Neural cell (in vitro differentiated cells): ENCODE measurements around the gene PPP2R5A. TPM values are rescaled to one million over a fixed set of nuclear protein-coding genes. Genes with fewer than 3 reads are reported as not detected.

Experiments
- H2AFZ ChIP-seq: fragments of 200-600, 300-800 bp; sonication (generic), shearing (Covaris generic); 2 replicates; pipeline ENCODE4 v1.6.0; 2014; ENCODE audit warnings: low read depth, mild to moderate bottlenecking, antibody characterized with exemption, low read length, moderate library complexity
- H3F3A ChIP-seq: fragments of 200-600 bp; shearing (Covaris generic); 2 replicates; pipeline ENCODE4 v1.6.1; 2016; ENCODE audit warnings: mild to moderate bottlenecking, moderate library complexity, mixed read lengths, antibody characterized with exemption, low read length; ENCODE audit not compliant: insufficient read depth, poor library complexity, severe bottlenecking
- H3K27ac ChIP-seq: fragments of 200-600, 300-800 bp; sonication (generic), shearing (Covaris generic); 2 replicates; pipeline ENCODE4 v1.5.1; 2014; ENCODE audit warnings: mild to moderate bottlenecking, low read length, moderate library complexity
- H3K27me3 ChIP-seq: fragments of 300-800, 200-600 bp; sonication (generic), shearing (Covaris generic); 2 replicates; pipeline ENCODE4 v1.6.0; 2014; ENCODE audit warnings: mild to moderate bottlenecking, low read depth, low read length, moderate library complexity; ENCODE audit not compliant: insufficient read depth
- H3K36me3 ChIP-seq: fragments of 300-800, 200-600 bp; sonication (generic), shearing (Covaris generic); 2 replicates; pipeline ENCODE4 v1.5.1; 2014; ENCODE audit warnings: mild to moderate bottlenecking, antibody characterized with exemption, low read length, moderate library complexity; ENCODE audit not compliant: insufficient read depth
- H3K4me2 ChIP-seq: fragments of 300-800, 200-600 bp; sonication (generic), shearing (Covaris generic); 2 replicates; pipeline ENCODE4 v1.6.0; 2014; ENCODE audit warnings: mild to moderate bottlenecking, low read length
- H3K4me3 ChIP-seq: fragments of 300-800, 200-600 bp; sonication (generic), shearing (Covaris generic); 2 replicates; pipeline ENCODE4 v1.5.1; 2014; ENCODE audit warnings: mild to moderate bottlenecking, low read length, moderate library complexity
- H3K79me2 ChIP-seq: fragments of 200-600 bp; shearing (Covaris generic); replicated peaks from 2 replicates; pipeline ENCODE4 v1.6.0; 2014; ENCODE audit warnings: mild to moderate bottlenecking, low read length, moderate library complexity; ENCODE audit not compliant: insufficient read depth
- H3K9ac ChIP-seq: fragments of 300-800, 200-600 bp; sonication (generic), shearing (Covaris generic); 2 replicates; pipeline ENCODE4 v1.6.1; 2016; ENCODE audit warnings: mild to moderate bottlenecking, low read length, mixed read lengths
- H3K9me2 ChIP-seq: fragments of 200-600 bp; shearing (Covaris generic); 2 replicates; pipeline ENCODE4 v1.6.1; 2016; ENCODE audit warnings: mild to moderate bottlenecking, low read length, mixed read lengths; ENCODE audit not compliant: insufficient read depth
- H3K9me3 ChIP-seq: fragments of 200-600, 300-800 bp; sonication (generic), shearing (Covaris generic); 2 replicates; pipeline ENCODE4 v1.6.1; 2016; ENCODE audit warnings: mild to moderate bottlenecking, mixed run types, low read length, moderate library complexity, mixed read lengths
- H4K20me1 ChIP-seq: fragments of 200-600 bp; shearing (Covaris generic); 2 replicates; pipeline ENCODE4 v1.6.1; 2016; ENCODE audit warnings: mild to moderate bottlenecking, mixed run types; ENCODE audit not compliant: insufficient read depth
- EP300 ChIP-seq: fragments of 450-650 bp; conservative IDR thresholded peaks from 2 replicates; pipeline ENCODE4 v1.6.1; 2014; ENCODE audit warnings: antibody characterized with exemption, mild to moderate bottlenecking, moderate library complexity; ENCODE audit not compliant: poor library complexity, severe bottlenecking
- EZH2 ChIP-seq: fragments of 200-600, 300-800 bp; shearing (Covaris generic), sonication (generic); IDR thresholded peaks from 2 replicates; pipeline ENCODE4 v1.6.1; 2014; ENCODE audit warnings: antibody characterized with exemption, low read length, borderline replicate concordance, mild to moderate bottlenecking; ENCODE audit not compliant: insufficient read depth, poor library complexity, severe bottlenecking
- MXI1 ChIP-seq: fragments of 450-650 bp; conservative IDR thresholded peaks from 2 replicates; pipeline ENCODE4 v1.6.1; 2014; ENCODE audit warnings: antibody characterized with exemption, mild to moderate bottlenecking; ENCODE audit not compliant: poor library complexity, severe bottlenecking
- POLR2AphosphoS5 ChIP-seq: IDR thresholded peaks from 2 replicates; pipeline ENCODE4 v1.6.1; 2012
- RAD21 ChIP-seq: fragments of 450-650 bp; conservative IDR thresholded peaks from 2 replicates; pipeline ENCODE4 v1.6.1; 2014; ENCODE audit warnings: antibody characterized with exemption, mild to moderate bottlenecking, moderate library complexity
- SMC3 ChIP-seq: fragments of 450-650 bp; conservative IDR thresholded peaks from 2 replicates; pipeline ENCODE4 v1.6.1; 2014; ENCODE audit warnings: antibody characterized with exemption, mild to moderate bottlenecking, moderate library complexity; ENCODE audit not compliant: poor library complexity
- TAF1 ChIP-seq: IDR thresholded peaks from 2 replicates; pipeline ENCODE4 v1.6.1; 2012; ENCODE audit warnings: low read depth
- polyA plus RNA-seq: library from polyadenylated mRNA; depleted of rRNA; stranded (reverse); fragments of >200 nt; gene quantifications from 2 replicates; pipeline ENCODE4 v1.2.3, GENCODE V29; 2014
- TF ChIP-seq, protein P1 (sequence below): fragments of 450-650 bp; IDR thresholded peaks from 2 replicates; pipeline ENCODE4 v1.5.1; 2014; ENCODE audit warnings: antibody characterized with exemption, mild to moderate bottlenecking, moderate library complexity; ENCODE audit not compliant: poor library complexity, severe bottlenecking
- TF ChIP-seq, protein P2 (sequence below): IDR thresholded peaks from 2 replicates; pipeline ENCODE4 v1.6.1; 2012; ENCODE audit warnings: borderline replicate concordance

PPP2R5A gene
- polyA plus RNA-seq, 1 donor from 2014 or later, result 5.9 TPM

DNA sequence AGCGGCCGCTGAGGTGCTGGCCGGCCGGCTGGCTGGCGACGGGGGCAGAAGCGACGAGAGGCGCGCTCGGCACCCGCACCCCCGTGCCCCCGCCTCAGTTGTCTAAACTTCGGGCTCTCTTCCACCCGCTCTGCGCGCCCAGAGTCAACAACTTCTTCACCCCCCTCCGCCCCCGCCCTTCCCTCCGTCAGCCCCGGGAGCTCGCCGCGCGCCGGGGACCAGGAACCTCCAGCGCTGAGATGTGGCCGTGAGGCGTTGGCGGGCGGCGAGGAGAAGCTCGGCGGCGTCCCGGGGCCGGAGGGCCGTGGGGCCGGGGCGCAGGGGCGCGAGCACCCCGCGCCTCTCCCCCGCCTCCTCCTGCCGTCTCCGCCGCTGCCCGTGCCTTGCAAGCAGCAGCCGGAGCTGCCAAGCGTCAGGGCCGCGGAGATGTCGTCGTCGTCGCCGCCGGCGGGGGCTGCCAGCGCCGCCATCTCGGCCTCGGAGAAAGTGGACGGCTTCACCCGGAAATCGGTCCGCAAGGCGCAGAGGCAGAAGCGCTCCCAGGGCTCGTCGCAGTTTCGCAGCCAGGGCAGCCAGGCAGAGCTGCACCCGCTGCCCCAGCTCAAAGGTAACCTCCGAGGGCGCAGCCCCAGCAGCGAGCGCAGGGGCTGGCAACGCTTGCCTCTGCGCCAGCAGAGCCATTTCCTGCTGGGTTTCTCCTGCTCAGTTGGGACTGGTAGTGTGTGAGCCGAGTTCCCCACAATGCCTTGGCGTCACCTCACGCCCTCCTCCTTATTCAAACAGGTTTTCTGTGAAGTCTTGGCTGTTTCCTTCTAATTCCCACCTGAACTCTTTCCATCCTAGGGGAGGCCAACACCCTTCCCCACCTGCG lies 710 bp downstream of the PPP2R5A start:
- H3K9me3 ChIP-seq, result no peaks in the 10 kb centered on the region
- no peaks in the 10 kb centered on the region for H3K36me3 ChIP-seq
- H3K79me2 ChIP-seq, result no peaks in the 10 kb centered on the region
- H4K20me1 ChIP-seq, result no peaks in the 10 kb centered on the region
- no peak overlapping the region for H3K27ac ChIP-seq
- peak overlapping the region; percentile 66 for H3K9ac ChIP-seq
- TF ChIP-seq MXI1 (no peak), SMC3 (peak; percentile 14), EP300 (peak; percentile 13), EZH2 (no peak), TAF1 (no peak), POLR2AphosphoS5 (no peak), RAD21 (no peak)
- TF ChIP-seq, protein P1, sequence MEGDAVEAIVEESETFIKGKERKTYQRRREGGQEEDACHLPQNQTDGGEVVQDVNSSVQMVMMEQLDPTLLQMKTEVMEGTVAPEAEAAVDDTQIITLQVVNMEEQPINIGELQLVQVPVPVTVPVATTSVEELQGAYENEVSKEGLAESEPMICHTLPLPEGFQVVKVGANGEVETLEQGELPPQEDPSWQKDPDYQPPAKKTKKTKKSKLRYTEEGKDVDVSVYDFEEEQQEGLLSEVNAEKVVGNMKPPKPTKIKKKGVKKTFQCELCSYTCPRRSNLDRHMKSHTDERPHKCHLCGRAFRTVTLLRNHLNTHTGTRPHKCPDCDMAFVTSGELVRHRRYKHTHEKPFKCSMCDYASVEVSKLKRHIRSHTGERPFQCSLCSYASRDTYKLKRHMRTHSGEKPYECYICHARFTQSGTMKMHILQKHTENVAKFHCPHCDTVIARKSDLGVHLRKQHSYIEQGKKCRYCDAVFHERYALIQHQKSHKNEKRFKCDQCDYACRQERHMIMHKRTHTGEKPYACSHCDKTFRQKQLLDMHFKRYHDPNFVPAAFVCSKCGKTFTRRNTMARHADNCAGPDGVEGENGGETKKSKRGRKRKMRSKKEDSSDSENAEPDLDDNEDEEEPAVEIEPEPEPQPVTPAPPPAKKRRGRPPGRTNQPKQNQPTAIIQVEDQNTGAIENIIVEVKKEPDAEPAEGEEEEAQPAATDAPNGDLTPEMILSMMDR, result no peak
- TF ChIP-seq, protein P2, sequence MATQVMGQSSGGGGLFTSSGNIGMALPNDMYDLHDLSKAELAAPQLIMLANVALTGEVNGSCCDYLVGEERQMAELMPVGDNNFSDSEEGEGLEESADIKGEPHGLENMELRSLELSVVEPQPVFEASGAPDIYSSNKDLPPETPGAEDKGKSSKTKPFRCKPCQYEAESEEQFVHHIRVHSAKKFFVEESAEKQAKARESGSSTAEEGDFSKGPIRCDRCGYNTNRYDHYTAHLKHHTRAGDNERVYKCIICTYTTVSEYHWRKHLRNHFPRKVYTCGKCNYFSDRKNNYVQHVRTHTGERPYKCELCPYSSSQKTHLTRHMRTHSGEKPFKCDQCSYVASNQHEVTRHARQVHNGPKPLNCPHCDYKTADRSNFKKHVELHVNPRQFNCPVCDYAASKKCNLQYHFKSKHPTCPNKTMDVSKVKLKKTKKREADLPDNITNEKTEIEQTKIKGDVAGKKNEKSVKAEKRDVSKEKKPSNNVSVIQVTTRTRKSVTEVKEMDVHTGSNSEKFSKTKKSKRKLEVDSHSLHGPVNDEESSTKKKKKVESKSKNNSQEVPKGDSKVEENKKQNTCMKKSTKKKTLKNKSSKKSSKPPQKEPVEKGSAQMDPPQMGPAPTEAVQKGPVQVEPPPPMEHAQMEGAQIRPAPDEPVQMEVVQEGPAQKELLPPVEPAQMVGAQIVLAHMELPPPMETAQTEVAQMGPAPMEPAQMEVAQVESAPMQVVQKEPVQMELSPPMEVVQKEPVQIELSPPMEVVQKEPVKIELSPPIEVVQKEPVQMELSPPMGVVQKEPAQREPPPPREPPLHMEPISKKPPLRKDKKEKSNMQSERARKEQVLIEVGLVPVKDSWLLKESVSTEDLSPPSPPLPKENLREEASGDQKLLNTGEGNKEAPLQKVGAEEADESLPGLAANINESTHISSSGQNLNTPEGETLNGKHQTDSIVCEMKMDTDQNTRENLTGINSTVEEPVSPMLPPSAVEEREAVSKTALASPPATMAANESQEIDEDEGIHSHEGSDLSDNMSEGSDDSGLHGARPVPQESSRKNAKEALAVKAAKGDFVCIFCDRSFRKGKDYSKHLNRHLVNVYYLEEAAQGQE, result no peak
- no peaks in the 10 kb centered on the region for H3K27me3 ChIP-seq
- H2AFZ ChIP-seq, result peak overlapping the region; percentile 57
- peak overlapping the region; percentile 81 for H3K4me3 ChIP-seq
- H3F3A ChIP-seq, result no peaks in the 10 kb centered on the region
- H3K4me2 ChIP-seq, result peak overlapping the region; percentile 46
- H3K9me2 ChIP-seq, result no peaks in the 10 kb centered on the region

DNA sequence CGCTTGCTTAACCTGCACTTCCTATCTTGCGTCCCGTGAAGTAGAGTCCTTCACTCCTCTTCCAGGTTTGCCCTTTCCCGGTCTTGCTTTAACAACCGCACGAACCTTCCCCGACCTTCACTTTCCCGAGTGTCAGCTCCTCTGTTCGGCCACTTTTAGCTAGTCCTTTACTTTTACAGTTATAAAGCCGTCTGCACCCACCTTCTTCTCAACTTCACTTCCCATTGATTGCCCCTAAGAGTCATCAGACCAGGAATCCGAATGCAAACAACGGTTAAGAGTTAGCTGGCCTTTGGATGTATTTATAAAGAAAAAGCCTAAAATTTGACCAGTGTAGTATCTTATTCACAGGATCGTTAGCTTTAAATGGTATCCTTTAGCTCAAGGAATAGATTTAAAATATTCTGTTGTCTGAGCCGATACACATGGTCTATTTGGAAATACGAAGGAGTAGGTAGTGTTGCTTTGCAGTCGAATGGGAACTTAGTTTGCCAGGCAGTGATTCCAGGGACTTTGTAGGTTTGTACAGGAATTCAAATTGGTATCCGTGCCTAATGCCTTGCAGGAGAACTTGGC lies 1.4 kb downstream of the PPP2R5A start:
- peak overlapping the region; percentile 81 for H3K4me3 ChIP-seq
- H3K4me2 ChIP-seq, result peak overlapping the region; percentile 46
- H3K9me3 ChIP-seq, result no peaks in the 10 kb centered on the region
- no peaks in the 10 kb centered on the region for H3K9me2 ChIP-seq
- H4K20me1 ChIP-seq, result no peaks in the 10 kb centered on the region
- H3K27ac ChIP-seq, result no peak overlapping the region
- TF ChIP-seq POLR2AphosphoS5 (no peak), EP300 (no peak), TAF1 (no peak), SMC3 (no peak), MXI1 (no peak), EZH2 (no peak), RAD21 (no peak)
- TF ChIP-seq, protein P2, result no peak
- TF ChIP-seq, protein P1, result no peak
- no peaks in the 10 kb centered on the region for H3F3A ChIP-seq
- no peaks in the 10 kb centered on the region for H3K27me3 ChIP-seq
- no peaks in the 10 kb centered on the region for H3K79me2 ChIP-seq
- peak overlapping the region; percentile 66 for H3K9ac ChIP-seq
- no peak overlapping the region for H2AFZ ChIP-seq
- no peaks in the 10 kb centered on the region for H3K36me3 ChIP-seq
